ENCODE results near the gene AFF1.

The AFF1 gene

DNA sequence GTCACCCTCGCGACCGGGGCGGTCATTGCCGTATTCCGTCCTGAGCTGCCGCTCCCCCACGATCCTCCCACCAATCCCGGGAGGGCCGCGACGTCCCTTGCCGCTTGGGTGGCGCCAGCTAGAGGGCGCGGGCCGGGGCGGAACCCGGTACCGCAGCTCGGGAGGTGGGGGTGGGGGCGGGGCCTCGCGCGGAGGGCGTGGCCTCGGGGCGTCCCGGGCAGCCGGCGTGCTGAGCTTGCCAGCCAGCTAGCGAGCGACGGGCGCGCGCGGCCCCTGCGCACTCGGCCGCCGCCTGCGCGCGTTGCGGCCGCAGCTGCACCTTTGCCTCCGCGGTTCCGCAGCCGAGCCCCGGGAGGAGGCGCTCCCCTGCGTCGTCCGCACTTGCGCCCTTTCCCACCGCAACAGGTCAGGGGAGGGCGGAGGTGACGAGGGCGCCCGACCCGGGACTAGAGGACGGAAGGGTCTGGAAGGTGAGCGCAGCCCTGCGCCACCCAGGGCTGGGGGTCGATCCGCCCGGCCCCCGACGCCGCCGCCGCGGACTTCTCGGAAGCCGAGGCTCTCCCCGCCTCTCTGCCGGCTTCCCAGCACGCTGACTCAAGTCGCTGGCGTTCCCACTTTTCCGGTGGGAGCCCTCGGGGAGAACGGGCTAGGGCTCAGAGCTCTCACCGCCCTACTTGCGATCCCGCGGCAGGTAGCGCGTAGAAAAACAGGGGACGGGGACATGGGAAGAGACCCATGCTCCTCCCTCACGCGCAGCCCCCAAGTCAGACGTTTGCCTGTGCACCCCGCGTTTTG is at the start of gene AFF1:
AFF1 (plus strand) TSS at position 241 of the 795 bp plus-strand sequence. CDS start 13,523 bp downstream, outside the sequence.
- in situ Hi-C loops (cut with MboI; ENCODE audit: low sequenced_read_pairs) = no loop called here

DNA sequence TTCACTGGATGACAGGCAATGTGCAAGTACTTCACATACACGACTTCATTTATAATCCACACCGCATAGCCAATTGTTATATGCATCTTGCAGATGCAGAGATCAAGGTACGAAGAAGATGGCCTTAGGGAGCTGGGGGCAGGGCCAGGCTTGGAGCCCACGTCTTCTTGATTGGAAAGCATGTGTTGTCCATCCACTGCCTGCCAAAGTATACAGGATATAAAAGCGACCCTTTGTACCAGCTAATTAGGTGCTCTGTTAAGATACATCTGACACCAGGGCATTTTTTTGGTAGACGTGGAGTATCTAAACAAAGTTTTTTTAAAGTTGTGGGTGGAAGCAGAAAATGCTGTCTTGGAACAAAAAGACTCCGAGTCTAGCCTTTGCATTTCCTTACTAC is 44.0 kb upstream of the AFF1 start:
- in situ Hi-C loops (cut with MboI; ENCODE audit: low sequenced_read_pairs) = loop anchor here (10.0 kb wide), 1 partner anchor 396 kb away; no protein-coding TSS in a partner anchor

- in situ Hi-C loops (cut with MboI; ENCODE audit: low sequenced_read_pairs) = loop anchor here (10.0 kb wide), 1 partner anchor 397 kb away; no protein-coding TSS in a partner anchor
Measured at GRCh38 chr4:86891762-86892635, 42.8 kb upstream of the AFF1 start, which contains the start of gene C4orf36. Gene C4orf36 (minus strand): TSS chr4:86892422. CDS start chr4:86891520, 902 bp downstream.

DNA sequence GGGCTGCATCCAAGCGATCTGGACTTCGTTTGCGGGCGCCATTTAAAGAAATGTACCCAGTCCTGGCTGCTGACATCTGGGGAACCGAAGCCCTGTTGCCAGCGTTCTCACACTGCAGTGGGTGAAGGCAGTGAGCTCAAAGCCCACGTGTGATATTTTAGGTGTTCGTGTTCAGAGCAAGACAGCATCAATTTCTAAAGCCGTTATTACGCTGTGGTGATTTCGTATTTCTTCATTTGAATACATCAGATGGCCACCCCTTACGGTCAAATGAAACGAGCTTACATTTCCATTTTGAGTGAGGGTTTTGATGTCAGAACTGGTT is 42.2 kb upstream of the AFF1 start:
- in situ Hi-C loops (cut with MboI; ENCODE audit: low sequenced_read_pairs) = loop anchor here (10.0 kb wide), 1 partner anchor 398 kb away; no protein-coding TSS in a partner anchor

DNA sequence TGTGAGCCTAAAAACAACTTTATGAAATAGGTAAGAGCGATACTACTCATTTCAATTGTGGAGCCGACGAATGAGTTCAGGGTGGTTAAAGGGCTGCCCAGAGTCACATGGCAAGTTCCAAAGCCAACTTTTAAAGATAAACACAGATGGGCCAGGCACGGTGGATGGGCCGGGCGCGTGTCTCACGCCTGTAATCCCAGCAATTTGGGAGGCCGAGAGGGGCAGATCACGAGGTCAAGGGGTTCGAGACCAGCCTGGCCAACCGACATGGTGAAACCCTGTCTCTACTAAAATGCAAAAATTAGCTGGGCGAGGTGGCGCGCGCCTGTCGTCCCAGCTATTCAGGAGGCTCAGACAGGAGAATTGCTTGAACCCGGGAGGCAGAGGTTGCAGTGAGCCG is 41.7 kb upstream of the AFF1 start:
- in situ Hi-C loops (cut with MboI; ENCODE audit: low sequenced_read_pairs) = loop anchor here (10.0 kb wide), 1 partner anchor 398 kb away; no protein-coding TSS in a partner anchor

GRCh38 chr4:86894455-86894854 is 40.4 kb upstream of the AFF1 start:
- in situ Hi-C loops (cut with MboI; ENCODE audit: low sequenced_read_pairs) = loop anchor here (10.0 kb wide), 1 partner anchor 400 kb away; no protein-coding TSS in a partner anchor

DNA sequence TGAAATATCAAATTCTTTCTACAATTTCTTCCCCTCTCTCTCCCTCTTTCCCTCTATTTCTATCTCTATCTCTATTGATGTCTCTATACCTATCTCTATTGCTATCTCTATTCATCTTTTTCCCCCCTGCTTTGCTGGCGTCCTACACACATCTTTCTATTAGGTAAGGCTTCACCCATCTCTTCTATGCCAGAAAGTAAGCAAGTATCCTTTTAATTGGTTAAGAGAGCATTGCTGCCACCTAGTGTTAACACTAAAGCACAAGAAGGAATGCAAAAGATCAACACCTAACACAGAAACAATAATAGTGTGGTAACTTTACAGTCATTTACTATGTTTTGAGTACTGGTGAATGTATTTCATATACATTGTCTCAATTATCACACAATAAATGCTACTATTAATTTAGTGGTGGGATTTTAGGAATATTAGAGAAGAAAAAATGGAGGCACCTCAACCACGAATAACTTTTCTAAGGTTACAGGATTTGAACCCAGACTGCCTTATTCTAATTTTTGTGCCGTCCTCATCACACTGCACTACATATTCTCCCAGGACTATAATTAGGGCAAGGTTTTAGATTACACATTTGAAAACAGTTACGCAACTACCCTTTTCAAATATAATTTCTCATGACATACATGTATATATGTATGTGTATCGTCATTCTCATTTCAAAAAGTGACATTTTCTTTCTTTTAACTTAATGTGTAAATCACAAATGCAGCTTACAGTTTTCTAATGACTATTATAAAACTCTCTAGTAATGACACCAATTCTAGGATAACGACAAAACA is 38.9 kb upstream of the AFF1 start:
- in situ Hi-C loops (cut with MboI; ENCODE audit: low sequenced_read_pairs) = loop anchor here (10.0 kb wide), 1 partner anchor 401 kb away; no protein-coding TSS in a partner anchor

DNA sequence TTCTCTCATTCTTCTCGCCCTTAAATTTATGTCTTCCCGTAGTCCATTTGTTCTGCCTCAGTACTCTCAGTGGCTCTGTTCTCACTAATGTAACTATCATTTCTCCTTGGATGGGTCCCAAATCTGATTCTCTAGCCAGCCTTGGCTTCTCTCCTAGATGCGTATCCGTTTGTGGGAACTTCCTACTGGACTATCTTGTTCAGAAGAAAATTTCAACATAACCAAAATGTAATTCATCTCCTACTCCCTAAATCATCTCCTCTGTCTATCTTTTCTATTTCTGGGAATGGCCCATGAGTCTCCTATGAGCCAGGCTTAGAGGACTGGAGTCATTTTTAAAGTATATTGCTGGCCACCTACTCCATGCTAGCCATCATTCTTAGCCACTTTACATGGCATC is 38.2 kb upstream of the AFF1 start:
- in situ Hi-C loops (cut with MboI; ENCODE audit: low sequenced_read_pairs) = loop anchor here (10.0 kb wide), 1 partner anchor 402 kb away; no protein-coding TSS in a partner anchor

DNA sequence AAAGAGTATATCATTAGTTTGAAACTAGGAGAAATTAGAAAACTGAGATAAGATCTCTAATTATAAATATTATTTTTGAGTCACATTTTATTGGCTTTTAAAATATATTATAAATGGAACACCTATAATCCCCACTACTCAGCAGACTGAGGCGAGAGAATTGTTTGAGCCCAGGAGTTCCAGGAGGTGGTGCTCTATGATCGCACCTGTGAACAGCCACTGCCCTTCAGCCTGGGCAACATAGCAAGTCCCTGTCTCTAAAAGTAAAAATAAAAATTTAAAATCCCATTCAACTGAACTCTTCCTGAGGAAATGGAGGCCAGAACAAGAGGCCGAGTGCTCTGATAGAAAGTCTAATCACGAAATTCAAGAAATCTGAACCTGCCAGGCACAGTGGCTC is 36.2 kb upstream of the AFF1 start:
- in situ Hi-C loops (cut with MboI; ENCODE audit: low sequenced_read_pairs) = loop anchor here (10.0 kb wide), 1 partner anchor 404 kb away; no protein-coding TSS in a partner anchor

GRCh38 chr4:86901864-86902263 is 32.9 kb upstream of the AFF1 start:
- in situ Hi-C loops (cut with MboI; ENCODE audit: low sequenced_read_pairs) = loop anchor here (10.0 kb wide), 1 partner anchor 323 kb away; the partner anchor contains the start of gene KLHL8

- in situ Hi-C loops (cut with MboI; ENCODE audit: low sequenced_read_pairs) = loop anchor here (10.0 kb wide), 1 partner anchor 317 kb away; the partner anchor contains the start of gene KLHL8
Measured at GRCh38 chr4:86908251-86908657, 26.6 kb upstream of the AFF1 start.

- in situ Hi-C loops (cut with MboI; ENCODE audit: low sequenced_read_pairs) = loop anchor here (10.0 kb wide), 1 partner anchor 315 kb away; the partner anchor contains the start of gene KLHL8
Measured at GRCh38 chr4:86909546-86910295, 25.1 kb upstream of the AFF1 start.

GRCh38 chr4:86910369-86910768 is 24.4 kb upstream of the AFF1 start:
- in situ Hi-C loops (cut with MboI; ENCODE audit: low sequenced_read_pairs) = no loop called here

- in situ Hi-C loops (cut with MboI; ENCODE audit: low sequenced_read_pairs) = no loop called here
Measured at GRCh38 chr4:86910820-86911684, 23.8 kb upstream of the AFF1 start.

DNA sequence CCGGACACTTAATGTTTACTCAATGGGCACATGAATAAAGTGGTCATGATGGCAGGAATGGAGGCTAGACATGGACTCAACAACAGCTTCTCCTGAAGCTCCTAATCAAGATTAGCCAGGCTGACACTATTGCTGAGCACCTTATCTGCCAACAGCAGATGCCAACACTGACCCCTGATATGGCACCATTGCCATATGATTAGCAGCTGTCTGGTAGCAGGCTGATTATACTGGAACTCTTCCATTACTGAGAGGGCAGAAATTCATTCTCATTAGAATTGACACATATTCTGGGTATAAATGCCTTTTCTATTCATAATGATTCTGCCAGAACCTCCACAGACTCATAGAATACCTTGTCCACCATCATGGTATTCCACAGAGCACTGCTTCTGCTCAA is 18.4 kb upstream of the AFF1 start:
- in situ Hi-C loops (cut with MboI; ENCODE audit: low sequenced_read_pairs) = no loop called here

GRCh38 chr4:86917212-86918039 is 17.4 kb upstream of the AFF1 start:
- in situ Hi-C loops (cut with MboI; ENCODE audit: low sequenced_read_pairs) = no loop called here

- in situ Hi-C loops (cut with MboI; ENCODE audit: low sequenced_read_pairs) = no loop called here
Measured at GRCh38 chr4:86918539-86919072, 16.2 kb upstream of the AFF1 start.

All from HL-60/S4 (cell line).